Measurements from ENCODE around the gene ALX4. TPM values are rescaled to one million over a fixed set of nuclear protein-coding genes. Genes with fewer than 3 reads are reported as not detected.

The ALX4 gene
- total and polyA plus RNA-seq, 2 donors: 0.05 to 0.14 TPM

DNA sequence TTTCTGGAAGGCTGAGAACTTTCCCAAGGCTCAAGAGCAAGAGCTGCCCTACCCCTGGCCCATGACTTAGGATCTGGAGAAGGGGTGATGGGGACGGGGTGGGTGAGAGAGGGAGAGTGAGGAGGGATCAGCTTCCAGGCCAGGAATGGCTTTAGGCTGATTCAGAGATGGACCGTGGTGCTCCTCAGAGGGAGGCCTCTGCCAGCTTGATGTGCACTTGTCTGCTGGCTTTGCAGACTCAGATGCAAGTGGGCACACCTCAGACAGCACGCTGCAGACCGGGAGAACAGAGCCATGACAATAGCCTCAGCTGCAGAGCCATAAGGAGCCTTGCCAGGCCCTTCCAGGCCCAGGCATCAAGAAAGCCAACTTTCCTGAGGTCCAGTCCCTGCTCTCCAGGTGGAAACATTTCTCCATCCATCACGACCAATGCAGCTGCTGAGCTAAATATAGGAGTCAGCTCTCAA is 41.3 kb downstream of the ALX4 start:
- DNase-seq (ENCODE audit: low read depth in 6 of 9, low spot score in 9 of 9): no peak
- 92% methylated on average over 5 of the region's 5 CpGs for WGBS
- Histone ChIP-seq H3K9me3 (ENCODE audit: control insufficient read depth in 2 of 2, insufficient read depth in 1 of 2, low read length in 1 of 2) (no peaks in the 10 kb centered on the region), H3K4me3 (ENCODE audit: low read length in 2 of 2) (no peak overlapping the region), H3K27ac (ENCODE audit: low read depth in 1 of 2, low read length in 1 of 2) (no peak overlapping the region), H3K36me3 (ENCODE audit: control insufficient read depth in 2 of 2, insufficient read depth in 2 of 2, low read length in 1 of 2) (no peaks in the 10 kb centered on the region), H3K27me3 (ENCODE audit: control insufficient read depth in 2 of 2, insufficient read depth in 1 of 2, low read length in 1 of 2) (no peaks in the 10 kb centered on the region), H3K4me1 (ENCODE audit: control insufficient read depth in 2 of 2, insufficient read depth in 2 of 2, low read length in 2 of 2) (no peaks in the 10 kb centered on the region)

DNA sequence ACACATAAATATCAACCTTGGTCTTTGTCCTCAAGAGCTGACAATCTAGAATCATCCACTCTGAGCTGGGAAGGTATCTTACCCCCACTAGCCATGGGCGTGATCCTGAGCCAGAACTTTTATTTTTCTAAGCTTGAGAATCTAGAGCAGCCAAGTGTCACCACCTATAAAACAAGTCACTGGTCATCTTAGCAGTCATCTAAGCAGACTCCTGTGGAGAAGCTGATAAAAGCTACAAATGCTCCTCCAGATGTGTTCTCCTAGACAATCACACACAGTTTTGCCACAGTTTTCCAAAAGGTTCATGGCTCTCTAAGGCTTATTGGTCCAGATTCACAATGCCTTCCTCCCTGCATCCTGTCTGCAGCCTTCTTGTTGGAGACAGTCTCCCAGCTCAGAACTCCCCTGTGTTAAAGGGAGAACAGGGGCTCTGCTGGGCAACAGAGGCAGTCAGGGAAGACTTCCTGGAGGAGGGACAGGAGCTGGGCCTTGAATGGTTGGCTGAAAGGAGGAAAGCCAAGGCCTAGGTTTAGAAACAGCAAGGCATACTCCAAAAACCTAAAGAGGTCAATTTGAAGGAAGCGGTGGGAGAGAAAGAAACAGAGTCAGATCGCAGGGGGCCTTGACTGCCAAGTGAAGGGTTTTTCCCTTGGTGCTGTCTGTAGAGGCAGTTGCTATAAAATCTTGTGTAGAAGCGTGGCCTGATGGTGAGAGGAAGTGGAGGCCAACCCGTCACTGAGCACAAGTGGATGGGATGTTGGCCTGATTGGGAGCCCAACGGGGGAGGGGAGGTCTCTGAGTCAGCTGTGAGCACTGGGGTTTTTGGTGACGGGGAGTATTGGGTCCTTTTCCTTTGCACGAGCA is 42.0 kb downstream of the ALX4 start:
- DNase-seq (ENCODE audit: low read depth in 6 of 9, low spot score in 9 of 9): no peak
- Histone ChIP-seq H3K4me1 (ENCODE audit: control insufficient read depth in 2 of 2, insufficient read depth in 2 of 2, low read length in 2 of 2) (no peaks in the 10 kb centered on the region), H3K4me3 (ENCODE audit: low read length in 2 of 2) (no peak overlapping the region), H3K27me3 (ENCODE audit: control insufficient read depth in 2 of 2, insufficient read depth in 1 of 2, low read length in 1 of 2) (no peaks in the 10 kb centered on the region), H3K9me3 (ENCODE audit: control insufficient read depth in 2 of 2, insufficient read depth in 1 of 2, low read length in 1 of 2) (no peaks in the 10 kb centered on the region), H3K27ac (ENCODE audit: low read depth in 1 of 2, low read length in 1 of 2) (no peak overlapping the region), H3K36me3 (ENCODE audit: control insufficient read depth in 2 of 2, insufficient read depth in 2 of 2, low read length in 1 of 2) (no peaks in the 10 kb centered on the region)
- 86% methylated on average over 8 of the region's 8 CpGs for WGBS

DNA sequence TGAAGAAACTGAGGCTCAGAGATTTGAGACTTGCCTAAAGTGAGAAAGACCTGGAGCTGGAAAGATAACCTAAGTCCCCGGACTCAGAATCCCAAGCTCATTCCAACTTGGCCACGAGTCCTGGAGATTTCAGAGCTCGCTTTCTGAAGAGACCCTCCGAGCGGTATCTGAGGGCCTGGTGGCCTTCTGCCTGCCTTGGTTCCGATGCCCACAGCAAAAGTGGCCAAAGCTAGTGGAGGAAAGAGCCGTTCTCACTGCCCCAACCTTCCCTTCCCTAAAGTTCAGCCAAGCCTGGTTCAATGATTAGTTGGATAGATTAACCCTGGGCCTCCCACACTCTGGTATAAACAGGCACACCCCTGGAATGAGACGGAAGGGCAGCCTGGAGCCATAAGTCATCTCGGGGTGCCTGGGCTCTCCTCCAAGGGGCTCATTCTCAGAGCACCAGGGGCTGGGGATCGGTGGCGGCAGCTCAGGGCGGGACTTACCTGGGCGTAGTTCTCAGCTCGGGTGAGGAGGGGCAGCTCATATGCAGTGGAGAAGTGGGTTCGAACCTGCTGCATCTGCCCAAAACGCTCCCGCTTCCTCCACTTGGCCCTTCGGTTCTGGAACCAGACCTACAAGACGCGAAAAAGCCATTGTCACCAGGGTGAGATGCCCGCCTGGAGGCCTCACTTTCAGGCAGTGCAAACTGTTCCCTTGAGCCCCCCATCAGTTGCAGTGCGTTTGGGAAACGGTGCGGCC is 42.8 kb downstream of the ALX4 start:
- WGBS: 95% methylated on average over 24 of the region's 24 CpGs

DNA sequence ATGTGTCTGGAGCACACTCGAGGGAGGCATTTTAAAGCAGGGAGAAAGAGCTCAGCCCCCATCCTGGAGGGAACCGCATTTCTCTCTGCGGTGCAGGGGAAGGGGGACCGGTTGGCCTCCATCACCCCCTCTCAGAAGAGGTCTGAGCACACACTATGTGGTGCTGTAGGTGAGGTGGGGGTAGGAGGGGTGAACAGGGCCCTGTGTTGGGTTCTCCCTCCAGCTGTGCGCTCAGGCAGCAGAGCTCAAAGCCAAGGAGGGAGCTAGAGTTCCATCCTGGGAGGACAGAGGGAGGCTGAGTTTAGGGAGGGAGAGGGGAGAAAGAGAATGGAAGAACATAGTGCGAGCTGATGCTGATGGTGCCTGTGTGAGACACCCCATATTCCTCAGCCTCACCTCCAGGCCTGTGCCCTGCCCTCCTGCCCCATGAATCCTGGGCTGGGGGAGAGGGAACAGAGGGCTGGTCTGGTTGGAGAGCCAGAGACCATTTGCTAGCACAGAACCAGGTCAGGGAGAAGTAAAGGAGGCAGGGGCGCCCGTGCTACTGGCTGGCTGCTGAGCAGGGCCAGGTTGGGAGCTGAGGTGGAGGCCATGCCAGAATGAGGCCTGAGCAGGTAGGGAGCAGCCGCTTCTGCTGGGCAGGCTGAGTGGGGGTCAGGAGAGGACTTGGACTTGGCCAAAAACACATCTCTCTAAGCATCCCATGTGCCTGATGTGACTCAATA is 43.7 kb downstream of the ALX4 start:
- Histone ChIP-seq H3K9me3 (ENCODE audit: control insufficient read depth in 2 of 2, insufficient read depth in 1 of 2, low read length in 1 of 2) (no peaks in the 10 kb centered on the region), H3K4me1 (ENCODE audit: control insufficient read depth in 2 of 2, insufficient read depth in 2 of 2, low read length in 2 of 2) (no peaks in the 10 kb centered on the region), H3K27ac (ENCODE audit: low read depth in 1 of 2, low read length in 1 of 2) (no peak overlapping the region), H3K27me3 (ENCODE audit: control insufficient read depth in 2 of 2, insufficient read depth in 1 of 2, low read length in 1 of 2) (no peaks in the 10 kb centered on the region), H3K36me3 (ENCODE audit: control insufficient read depth in 2 of 2, insufficient read depth in 2 of 2, low read length in 1 of 2) (no peaks in the 10 kb centered on the region), H3K4me3 (ENCODE audit: low read length in 2 of 2) (no peak overlapping the region)
- no peak for DNase-seq (ENCODE audit: low read depth in 6 of 9, low spot score in 9 of 9)
- 88% methylated on average over 9 of the region's 9 CpGs for WGBS

More for the DNA sequence above, 42.8 kb downstream of the ALX4 start:
- Histone ChIP-seq H3K9me3 (ENCODE audit: control insufficient read depth in 2 of 2, insufficient read depth in 1 of 2, low read length in 1 of 2) (no peaks in the 10 kb centered on the region), H3K36me3 (ENCODE audit: control insufficient read depth in 2 of 2, insufficient read depth in 2 of 2, low read length in 1 of 2) (no peaks in the 10 kb centered on the region), H3K4me3 (ENCODE audit: low read length in 2 of 2) (no peak overlapping the region), H3K4me1 (ENCODE audit: control insufficient read depth in 2 of 2, insufficient read depth in 2 of 2, low read length in 2 of 2) (no peaks in the 10 kb centered on the region), H3K27me3 (ENCODE audit: control insufficient read depth in 2 of 2, insufficient read depth in 1 of 2, low read length in 1 of 2) (no peaks in the 10 kb centered on the region), H3K27ac (ENCODE audit: low read depth in 1 of 2, low read length in 1 of 2) (no peak overlapping the region)
- no peak for DNase-seq (ENCODE audit: low read depth in 6 of 9, low spot score in 9 of 9)

DNA sequence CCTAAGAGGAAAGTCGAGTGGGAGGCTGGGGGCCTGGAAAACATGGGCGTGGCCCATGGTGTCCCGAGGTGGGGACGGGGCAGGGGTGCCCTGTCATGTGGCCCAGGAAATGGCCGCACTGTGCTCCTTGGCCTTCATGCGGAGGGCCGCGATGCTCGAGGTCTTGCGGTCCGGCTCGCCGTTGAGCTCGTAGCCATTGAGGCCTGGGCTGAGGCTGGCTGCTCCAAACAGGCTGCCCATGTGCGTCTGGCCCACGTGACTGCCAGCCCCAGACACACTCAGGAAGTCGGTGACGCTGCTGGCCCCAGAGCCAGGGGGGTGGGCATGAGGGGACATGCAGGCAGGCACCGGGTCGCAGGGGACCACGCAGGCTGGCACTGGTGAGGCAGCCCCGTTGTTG is 45.2 kb downstream of the ALX4 start:
- Histone ChIP-seq H3K4me3 (ENCODE audit: low read length in 2 of 2) (no peak overlapping the region), H3K4me1 (ENCODE audit: control insufficient read depth in 2 of 2, insufficient read depth in 2 of 2, low read length in 2 of 2) (no peaks in the 10 kb centered on the region), H3K36me3 (ENCODE audit: control insufficient read depth in 2 of 2, insufficient read depth in 2 of 2, low read length in 1 of 2) (no peaks in the 10 kb centered on the region), H3K27ac (ENCODE audit: low read depth in 1 of 2, low read length in 1 of 2) (no peak overlapping the region), H3K9me3 (ENCODE audit: control insufficient read depth in 2 of 2, insufficient read depth in 1 of 2, low read length in 1 of 2) (no peaks in the 10 kb centered on the region), H3K27me3 (ENCODE audit: control insufficient read depth in 2 of 2, insufficient read depth in 1 of 2, low read length in 1 of 2) (no peaks in the 10 kb centered on the region)
- 92% methylated on average over 22 of the region's 22 CpGs for WGBS
- no peak for DNase-seq (ENCODE audit: low read depth in 6 of 9, low spot score in 9 of 9)

DNA sequence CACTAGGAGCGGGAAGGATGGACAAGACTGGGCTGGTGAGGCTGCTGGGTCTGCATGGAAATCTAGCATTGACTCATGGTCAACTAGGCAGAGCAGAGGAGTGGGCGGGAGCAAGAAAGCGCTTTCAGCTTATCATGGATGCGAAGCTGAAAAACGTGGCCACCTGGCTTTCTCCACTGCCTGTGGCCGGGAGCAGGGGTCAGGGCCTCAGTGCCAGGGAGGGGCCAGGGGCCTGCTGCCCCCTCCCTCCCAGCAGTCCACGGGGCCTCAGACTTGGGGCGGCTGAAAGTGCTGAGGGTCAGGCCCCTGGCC is 45.5 kb downstream of the ALX4 start:
- Histone ChIP-seq H3K9me3 (ENCODE audit: control insufficient read depth in 2 of 2, insufficient read depth in 1 of 2, low read length in 1 of 2) (no peaks in the 10 kb centered on the region), H3K27me3 (ENCODE audit: control insufficient read depth in 2 of 2, insufficient read depth in 1 of 2, low read length in 1 of 2) (no peaks in the 10 kb centered on the region), H3K4me3 (ENCODE audit: low read length in 2 of 2) (no peak overlapping the region), H3K27ac (ENCODE audit: low read depth in 1 of 2, low read length in 1 of 2) (no peak overlapping the region), H3K4me1 (ENCODE audit: control insufficient read depth in 2 of 2, insufficient read depth in 2 of 2, low read length in 2 of 2) (no peaks in the 10 kb centered on the region), H3K36me3 (ENCODE audit: control insufficient read depth in 2 of 2, insufficient read depth in 2 of 2, low read length in 1 of 2) (no peaks in the 10 kb centered on the region)
- no peak for DNase-seq (ENCODE audit: low read depth in 6 of 9, low spot score in 9 of 9)
- WGBS: 86% methylated on average over 8 of the region's 8 CpGs

DNA sequence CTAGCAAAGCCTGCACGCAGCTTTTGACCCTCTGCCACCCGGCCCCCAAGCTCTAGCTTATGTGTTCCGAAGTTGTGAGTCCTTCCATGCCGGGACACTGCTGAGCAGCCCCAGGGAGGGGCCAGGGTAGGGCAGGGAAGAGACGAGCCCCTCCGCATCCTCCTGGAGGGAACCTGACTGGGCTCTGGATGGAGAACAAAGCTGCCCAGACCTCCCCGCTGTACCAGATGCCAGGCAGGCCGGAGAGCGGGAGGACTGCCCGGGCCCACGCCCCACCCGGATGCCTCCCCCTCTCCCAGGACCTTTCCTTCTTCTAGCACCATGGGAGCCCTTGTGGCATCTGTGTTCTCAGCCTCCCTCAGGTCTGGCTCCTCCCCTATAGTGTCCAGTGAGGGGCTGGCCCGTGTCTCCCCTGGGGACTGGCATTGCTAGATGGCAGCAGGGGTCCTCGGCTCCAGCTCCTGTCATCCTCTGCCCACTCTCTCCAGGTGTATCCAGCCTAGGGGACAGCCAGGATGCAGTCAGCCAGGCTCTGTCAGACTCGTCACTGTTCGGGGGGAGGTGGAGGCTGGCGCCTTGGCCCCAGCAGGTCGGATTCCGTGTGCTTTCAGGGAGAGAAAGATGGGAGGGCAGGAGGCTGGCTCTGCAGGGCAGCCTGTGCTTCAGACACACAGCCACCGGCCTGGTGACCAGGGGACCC is 46.1 kb downstream of the ALX4 start:
- DNase-seq (ENCODE audit: low read depth in 6 of 9, low spot score in 9 of 9): no peak
- no peaks in the 10 kb centered on the region for H3K9me3 ChIP-seq (ENCODE audit: control insufficient read depth in 2 of 2, insufficient read depth in 1 of 2, low read length in 1 of 2)
- no peak overlapping the region for H3K4me3 ChIP-seq (ENCODE audit: low read length in 2 of 2)
- H3K4me1 ChIP-seq (ENCODE audit: control insufficient read depth in 2 of 2, insufficient read depth in 2 of 2, low read length in 2 of 2): no peaks in the 10 kb centered on the region
- no peak overlapping the region for H3K27ac ChIP-seq (ENCODE audit: low read depth in 1 of 2, low read length in 1 of 2)
- 90% methylated on average over 20 of the region's 20 CpGs for WGBS
- H3K36me3 ChIP-seq (ENCODE audit: control insufficient read depth in 2 of 2, insufficient read depth in 2 of 2, low read length in 1 of 2): no peaks in the 10 kb centered on the region
- no peaks in the 10 kb centered on the region for H3K27me3 ChIP-seq (ENCODE audit: control insufficient read depth in 2 of 2, insufficient read depth in 1 of 2, low read length in 1 of 2)

DNA sequence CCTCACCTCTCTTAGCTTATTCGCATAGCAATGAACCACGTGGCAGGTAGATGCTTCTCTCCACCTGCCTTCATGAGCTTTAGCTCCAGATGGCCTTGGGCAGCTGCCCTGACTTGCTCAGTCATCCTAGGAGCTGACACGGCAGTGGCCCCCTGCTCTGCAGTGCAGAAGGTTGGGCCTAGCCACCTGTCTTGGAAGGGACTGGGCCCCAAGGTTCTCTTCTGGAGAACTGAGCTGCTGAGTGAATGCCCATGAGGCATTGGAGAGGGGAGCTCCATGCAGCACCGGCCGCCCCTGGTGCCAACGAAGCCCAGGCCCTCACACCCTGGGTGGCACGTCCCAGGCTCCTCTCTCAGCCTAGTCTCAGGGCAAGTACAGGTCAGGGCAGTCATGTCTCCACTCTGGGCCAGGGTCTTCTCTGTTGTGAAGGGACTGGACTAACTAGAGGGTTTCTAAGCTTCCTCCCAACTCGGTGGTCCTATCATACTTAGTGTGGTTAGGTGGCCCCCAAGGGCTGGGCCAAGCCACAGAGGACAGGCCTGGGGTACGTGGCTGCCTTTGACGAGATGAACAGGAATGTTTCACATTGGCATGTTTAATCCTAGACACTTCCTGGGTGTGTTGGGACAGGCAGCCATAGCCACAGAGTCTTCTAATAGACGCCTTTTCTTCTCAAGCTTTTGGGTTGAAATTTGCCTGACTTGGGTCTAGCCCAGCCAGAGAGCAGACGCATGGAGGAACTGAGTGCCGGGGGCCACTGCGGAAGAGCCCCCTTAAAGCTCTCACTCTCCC is 47.9 kb downstream of the ALX4 start:
- H3K4me3 ChIP-seq (ENCODE audit: low read length in 2 of 2): no peak overlapping the region
- H3K27me3 ChIP-seq (ENCODE audit: control insufficient read depth in 2 of 2, insufficient read depth in 1 of 2, low read length in 1 of 2): no peaks in the 10 kb centered on the region
- 94% methylated on average over 14 of the region's 14 CpGs for WGBS
- no peaks in the 10 kb centered on the region for H3K4me1 ChIP-seq (ENCODE audit: control insufficient read depth in 2 of 2, insufficient read depth in 2 of 2, low read length in 2 of 2)
- no peak for DNase-seq (ENCODE audit: low read depth in 6 of 9, low spot score in 9 of 9)
- no peaks in the 10 kb centered on the region for H3K9me3 ChIP-seq (ENCODE audit: control insufficient read depth in 2 of 2, insufficient read depth in 1 of 2, low read length in 1 of 2)
- H3K36me3 ChIP-seq (ENCODE audit: control insufficient read depth in 2 of 2, insufficient read depth in 2 of 2, low read length in 1 of 2): no peaks in the 10 kb centered on the region
- no peak overlapping the region for H3K27ac ChIP-seq (ENCODE audit: low read depth in 1 of 2, low read length in 1 of 2)
